GM12878 (cell line): ENCODE measurements around the gene CYBB. TPM values are rescaled to one million over a fixed set of nuclear protein-coding genes. Genes with fewer than 3 reads are reported as not detected.

ENCODE experiments used
- ATF3 ChIP-seq: IDR thresholded peaks from 2 replicates; pipeline ENCODE4 v1.6.1; 2011; ENCODE audit warnings: low read depth, mild to moderate bottlenecking, low read length, moderate library complexity, borderline replicate concordance; ENCODE audit errors: extremely low read depth
- BCL11A ChIP-seq: IDR thresholded peaks from 2 replicates; pipeline ENCODE4 v1.6.1; 2011; ENCODE audit warnings: low read depth, low read length
- CBFB ChIP-seq: IDR thresholded peaks from 2 replicates; pipeline ENCODE4 v1.6.1; 2016; ENCODE audit warnings: antibody characterized with exemption, low read depth
- CHD4 ChIP-seq: fragments of 200-600 bp; sonication (generic); IDR thresholded peaks from 2 replicates; pipeline ENCODE4 v1.6.1; 2016; ENCODE audit warnings: mild to moderate bottlenecking
- CREB1 ChIP-seq: IDR thresholded peaks from 2 replicates; pipeline ENCODE4 v1.6.1; 2012; ENCODE audit warnings: low read depth, mild to moderate bottlenecking, inconsistent platforms
- CREM ChIP-seq: IDR thresholded peaks from 2 replicates; pipeline ENCODE4 v1.6.1; 2014; ENCODE audit warnings: antibody characterized with exemption, low read depth
- E4F1 ChIP-seq: fragments of 450-650 bp; IDR thresholded peaks from 2 replicates; pipeline ENCODE4 v1.6.1; 2018; ENCODE audit warnings: borderline replicate concordance, mild to moderate bottlenecking; ENCODE audit not compliant: partially characterized antibody
- FOS ChIP-seq: IDR thresholded peaks from 3 replicates; pipeline ENCODE4 v1.6.1; 2011; ENCODE audit warnings: borderline replicate concordance; ENCODE audit not compliant: insufficient read length; ENCODE audit errors: extremely low read depth
- FOXK2 ChIP-seq: fragments of 450-650 bp; IDR thresholded peaks from 2 replicates; pipeline ENCODE4 v1.6.1; 2017; ENCODE audit warnings: mild to moderate bottlenecking, moderate library complexity
- GATAD2B ChIP-seq: fragments of 450-650 bp; conservative IDR thresholded peaks from 2 replicates; pipeline ENCODE4 v1.6.1; 2017; ENCODE audit warnings: low read depth, mild to moderate bottlenecking, moderate library complexity
- IRF3 ChIP-seq: fragments of 450-650 bp; IDR thresholded peaks from 2 replicates; pipeline ENCODE4 v1.6.1; 2014; ENCODE audit warnings: mild to moderate bottlenecking
- MAX ChIP-seq: IDR thresholded peaks from 2 replicates; pipeline ENCODE4 v1.6.1; 2012; ENCODE audit warnings: low read depth, low read length, improper control_type of control experiment
- NFYA ChIP-seq: IDR thresholded peaks from 2 replicates; pipeline ENCODE4 v1.6.1; 2011; ENCODE audit warnings: low read depth, mild to moderate bottlenecking, low read length, improper control_type of control experiment, borderline replicate concordance
- NFYB ChIP-seq: IDR thresholded peaks from 2 replicates; pipeline ENCODE4 v1.6.1; 2011; ENCODE audit warnings: low read depth, mild to moderate bottlenecking, low read length, improper control_type of control experiment, moderate library complexity; ENCODE audit not compliant: insufficient read depth
- NR2C1 ChIP-seq: fragments of 450-650 bp; IDR thresholded peaks from 2 replicates; pipeline ENCODE4 v1.6.1; 2017; ENCODE audit warnings: antibody characterized with exemption, mild to moderate bottlenecking, moderate library complexity
- NRF1 ChIP-seq: conservative IDR thresholded peaks from 2 replicates; pipeline ENCODE4 v1.6.1; 2011; ENCODE audit warnings: mild to moderate bottlenecking, low read depth, low read length, improper control_type of control experiment
- PBX3 ChIP-seq: IDR thresholded peaks from 2 replicates; pipeline ENCODE4 v1.6.1; 2011; ENCODE audit warnings: mild to moderate bottlenecking, low read depth, low read length, moderate library complexity; ENCODE audit not compliant: insufficient replicate concordance
- RAD21 ChIP-seq: IDR thresholded peaks from 2 replicates; pipeline ENCODE4 v1.6.1; 2011; ENCODE audit warnings: mild to moderate bottlenecking, low read depth, low read length, moderate library complexity; ENCODE audit not compliant: insufficient read depth
- RB1 ChIP-seq: fragments of 450-650 bp; formaldehyde crosslinking; IDR thresholded peaks from 2 replicates; pipeline ENCODE4 v1.6.1; 2017; ENCODE audit warnings: mild to moderate bottlenecking, borderline replicate concordance
- REST ChIP-seq: IDR thresholded peaks from 2 replicates; pipeline ENCODE4 v1.6.1; 2012; ENCODE audit warnings: mild to moderate bottlenecking, low read depth, low read length
- TARDBP ChIP-seq: IDR thresholded peaks from 2 replicates; pipeline ENCODE4 v1.6.1; 2016; ENCODE audit warnings: borderline replicate concordance
- TCF7 ChIP-seq: IDR thresholded peaks from 2 replicates; pipeline ENCODE4 v1.6.1; 2014; ENCODE audit warnings: antibody characterized with exemption, borderline replicate concordance
- YY1 ChIP-seq: IDR thresholded peaks from 2 replicates; pipeline ENCODE4 v1.6.1; 2011; ENCODE audit warnings: low read depth, mild to moderate bottlenecking, low read length
- ZNF24 ChIP-seq: fragments of 450-650 bp; IDR thresholded peaks from 2 replicates; pipeline ENCODE4 v1.6.1; 2017; ENCODE audit warnings: antibody characterized with exemption, mild to moderate bottlenecking
- polyA plus RNA-seq, 11 experiments: library from polyadenylated mRNA; depleted of rRNA in 4 of 11; unstranded in 6 of 11; stranded (reverse) in 5 of 11; fragments of >200 nt; fragmentation: Nextera tagmentation in 4 of 11; fragmentation: Illumina TruSeq in 1 of 11; extraction: Ambion mirVana in 4 of 11; extraction: Trizol in 1 of 11; gene quantifications; 1 replicate in 1 of 11; 2 replicates in 10 of 11; pipeline versions ENCODE4 v1.2.1 to v1.2.3, GENCODE V29; 2011 to 2016; ENCODE audit warnings: inconsistent platforms in 2 of 11, missing spikeins in 2 of 11, low read depth in 1 of 11
- total RNA-seq, 4 experiments: library from RNA; depleted of rRNA in 3 of 4; stranded (reverse); fragments of >200 nt in 3 of 4; fragmentation: Illumina TruSeq in 1 of 4; extraction: Trizol in 1 of 4; gene quantifications; 2 replicates each; pipeline versions ENCODE4 v1.2.1 to v1.2.3, GENCODE V29; 2013 to 2021

Gene CYBB
- total and polyA plus RNA-seq, 10 of the 15 experiments (the other 5 are each of a cell fraction or from before 2014, with no cell fraction given) = 6.2 to 73.9 (median 24.8) TPM

GRCh38 chrX:37787423-37787869, 7.6 kb downstream of the CYBB start (continued):
- TF ChIP-seq REST (no peak), ATF3 (no peak), CREB1 (peak; percentile 60), MAX (no peak), NFYB (no peak), IRF3 (no peak), FOXK2 (no peak), GATAD2B (no peak), FOS (no peak), RB1 (no peak), NFYA (no peak), CHD4 (no peak), PBX3 (no peak), ZNF24 (no peak), TARDBP (no peak), CREM (no peak), NR2C1 (no peak), YY1 (no peak), NRF1 (no peak), RAD21 (no peak), TCF7 (no peak), E4F1 (no peak), CBFB (no peak), BCL11A (no peak)
